Thyroid gland (tissue), 4 donors: ENCODE data around the gene POLR1A. TPM values are rescaled to one million over a fixed set of nuclear protein-coding genes. Genes with fewer than 3 reads are reported as not detected.

Source experiments
- DNase-seq, 2 donors: peaks; one replicate each; pipeline ENCODE4 v3.0.0-alpha.2; 2019
- H3K27ac ChIP-seq, 3 donors: fragments of 200-600 bp; sonication (generic); 1 replicate in 2 of 3; 2 replicates in 1 of 3; pipeline ENCODE4 v1.5.1; 2016 to 2019; ENCODE audit warnings: mild to moderate bottlenecking in 1 of 3, moderate library complexity in 1 of 3
- H3K27me3 ChIP-seq: fragments of 200-600 bp; sonication (generic); one replicate; pipeline ENCODE4 v1.5.1; 2019
- H3K36me3 ChIP-seq, 2 donors: fragments of 200-600 bp; sonication (generic); one replicate each; pipeline ENCODE4 v1.5.1; 2016 to 2019
- H3K4me1 ChIP-seq, 2 donors: fragments of 200-600 bp; sonication (generic); one replicate each; pipeline ENCODE4 v1.5.1; 2017 to 2019
- H3K4me3 ChIP-seq, 3 donors: fragments of 200-600 bp; sonication (generic); replicated peaks in 1 of 3; 1 replicate in 2 of 3; 2 replicates in 1 of 3; pipeline ENCODE4 v1.5.1; 2016; ENCODE audit warnings: mild to moderate bottlenecking in 1 of 3
- H3K9me3 ChIP-seq: fragments of 200-600 bp; sonication (generic); one replicate; pipeline ENCODE4 v1.5.1; 2017
- CTCF ChIP-seq, 6 experiments: fragments of 200-600 bp in 3 of 6; fragments of 450-650 bp in 3 of 6; sonication (generic) in 3 of 6; IDR thresholded peaks; one replicate each; pipeline ENCODE4 v1.5.1; 2016 to 2019; ENCODE audit warnings: antibody characterized with exemption in 6 of 6, mild to moderate bottlenecking in 2 of 6, inconsistent platforms in 1 of 6, moderate library complexity in 1 of 6
- POLR2A ChIP-seq, 2 donors: fragments of 450-650 bp; IDR thresholded peaks; one replicate each; pipeline ENCODE4 v1.6.1; 2017; ENCODE audit warnings: antibody characterized with exemption in 2 of 2, mild to moderate bottlenecking in 2 of 2, moderate library complexity in 1 of 2
- WGBS, 2 donors: methylation state at CpG; one replicate each; pipeline ENCODE4 v1.1.5; 2017; 5-methylcytosine and 5-hydroxymethylcytosine counted together
- intact Hi-C: fragments of 100-400 bp; cut with DNase I; formaldehyde crosslinking; loops from one replicate; pipeline ENCODE4 v1.15.1; 2023
- total RNA-seq, 4 donors: library from RNA; depleted of rRNA; stranded (reverse); fragments of >200 nt; gene quantifications; one replicate each; pipeline ENCODE4 v1.2.3, GENCODE V29; 2016

POLR1A gene
- total RNA-seq, 4 donors from 2014 or later, result 13.5 to 32.6 (median 24.1) TPM

DNA sequence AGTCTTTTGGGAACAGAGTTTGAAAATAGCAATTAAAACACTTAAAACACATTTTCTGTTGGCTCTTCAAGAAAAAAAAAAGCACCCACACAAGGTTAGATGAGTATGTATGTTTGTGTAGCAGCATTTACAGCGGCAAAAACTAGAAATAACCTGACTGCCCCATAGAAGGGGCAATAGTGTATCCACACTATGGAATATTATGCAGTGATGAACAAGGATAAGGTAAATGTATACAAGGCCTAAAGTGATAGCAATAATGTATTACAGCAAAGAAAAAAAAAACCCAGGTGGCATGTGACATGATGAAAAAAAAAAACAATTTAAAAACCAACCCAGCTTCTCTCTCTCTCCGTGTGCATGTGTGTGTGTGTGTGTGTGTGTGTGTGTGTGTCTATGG, 34.8 kb downstream of the POLR1A start:
- H3K4me3 ChIP-seq, result no peak overlapping the region
- no peaks in the 10 kb centered on the region for H3K9me3 ChIP-seq
- intact Hi-C loops, result no loop called here
- H3K27ac ChIP-seq, result peak overlapping the region; percentile 85 to 96 (median 95)
- TF ChIP-seq POLR2A (IDR thresholded peaks at IDR 0.05), result no peak
- no peak for TF ChIP-seq CTCF (IDR thresholded peaks at IDR 0.05)
- H3K4me1 ChIP-seq, result peaks cover 30 to 53% of the 10 kb centered on the region in 2 donors
- WGBS, 2 donors, result 71 to 77% methylated on average over 2 of the region's 2 CpGs
- H3K36me3 ChIP-seq, result peaks cover 7 to 14% of the 10 kb centered on the region in 2 donors
- no peaks in the 10 kb centered on the region for H3K27me3 ChIP-seq
- DNase-seq, result no peak

DNA sequence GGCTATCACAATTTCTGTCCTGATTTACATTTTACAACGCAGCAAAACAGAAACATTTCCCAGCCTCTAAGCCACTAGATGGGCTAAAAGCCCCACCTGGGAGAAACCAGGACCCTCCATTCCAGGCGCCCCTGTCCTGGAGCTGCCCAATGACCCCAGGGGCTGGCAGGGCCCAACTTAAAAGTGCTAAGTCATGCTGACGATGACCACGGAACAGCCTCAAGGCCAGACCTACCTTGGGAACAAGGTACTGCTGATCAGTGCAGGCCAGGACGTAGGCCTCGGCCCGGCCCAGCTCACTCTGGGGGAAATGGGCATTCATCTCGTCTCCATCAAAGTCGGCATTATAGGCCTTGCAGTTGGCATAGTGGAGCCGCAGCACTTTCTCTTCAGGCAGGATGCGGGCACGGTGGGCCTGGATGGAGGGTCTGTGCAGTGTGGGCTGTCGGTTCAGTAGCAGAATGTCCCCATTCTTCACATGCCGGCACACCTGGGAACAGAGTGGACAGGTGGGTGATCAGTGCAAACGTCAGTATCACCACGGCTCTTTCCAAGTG, 35.8 kb downstream of the POLR1A start:
- whole genome bisulfite sequencing, 2 donors, result 92 to 98% methylated on average over 6 to 9 of the region's 16 CpGs
- DNase-seq, result no peak
- no peaks in the 10 kb centered on the region for H3K9me3 ChIP-seq
- TF ChIP-seq CTCF (IDR thresholded peaks at IDR 0.05) (no peak), POLR2A (IDR thresholded peaks at IDR 0.05) (no peak)
- intact Hi-C loops, result no loop called here
- H3K27ac ChIP-seq, result peak overlapping the region in 1 of 3 donors; percentile 96
- H3K27me3 ChIP-seq, result no peaks in the 10 kb centered on the region
- peaks cover 22 to 50% of the 10 kb centered on the region in 2 donors for H3K4me1 ChIP-seq
- no peak overlapping the region for H3K4me3 ChIP-seq
- peaks cover 7 to 14% of the 10 kb centered on the region in 2 donors for H3K36me3 ChIP-seq

- WGBS, 2 donors, result 68 to 69% methylated on average over 8 of the region's 8 CpGs
- intact Hi-C loops, result no loop called here
- no peak for DNase-seq
- no peak overlapping the region for H3K4me3 ChIP-seq
- H3K9me3 ChIP-seq, result no peaks in the 10 kb centered on the region
- TF ChIP-seq POLR2A (IDR thresholded peaks at IDR 0.05) (no peak), CTCF (IDR thresholded peaks at IDR 0.05) (no peak)
- peaks cover 7 to 14% of the 10 kb centered on the region in 2 donors for H3K36me3 ChIP-seq
- no peak overlapping the region for H3K27ac ChIP-seq
- no peaks in the 10 kb centered on the region for H3K27me3 ChIP-seq
- H3K4me1 ChIP-seq, result peaks cover 22 to 55% of the 10 kb centered on the region in 2 donors
Measured at GRCh38 chr2:86069091-86069685, 36.5 kb downstream of the POLR1A start.

DNA sequence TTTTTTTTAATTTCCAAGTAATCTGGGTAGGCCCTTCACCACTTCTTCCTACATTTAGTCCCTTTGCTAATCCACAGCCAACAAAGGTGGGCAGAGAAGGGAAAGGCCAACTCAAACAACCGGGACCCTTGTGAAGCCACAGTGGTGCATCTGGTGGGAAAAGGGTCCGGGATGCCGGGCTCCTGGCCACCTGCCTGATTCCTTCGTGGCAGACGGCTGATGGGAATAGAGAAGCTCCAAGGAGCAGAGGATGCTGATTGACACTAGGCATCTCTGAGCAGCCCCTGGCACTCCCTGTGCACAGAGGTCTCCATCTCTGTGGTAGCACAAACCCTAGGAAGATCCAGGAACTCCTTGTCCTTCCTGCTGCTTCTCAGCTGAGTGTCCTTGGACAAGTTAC, 37.0 kb downstream of the POLR1A start:
- intact Hi-C loops, result no loop called here
- DNase-seq, result no peak
- peaks cover 7 to 14% of the 10 kb centered on the region in 2 donors for H3K36me3 ChIP-seq

More for the DNA sequence above, 37.0 kb downstream of the POLR1A start:
- Histone ChIP-seq H3K9me3 (no peaks in the 10 kb centered on the region), H3K27ac (peak overlapping the region in 1 of 3 donors; percentile 1), H3K4me3 (no peak overlapping the region), H3K4me1 (peaks cover 22 to 58% of the 10 kb centered on the region in 2 donors), H3K27me3 (no peaks in the 10 kb centered on the region)
- 97 to 99% methylated on average over 5 of the region's 5 CpGs for WGBS, 2 donors
- TF ChIP-seq CTCF (IDR thresholded peaks at IDR 0.05) (no peak), POLR2A (IDR thresholded peaks at IDR 0.05) (no peak)
